SK-N-SH treated with all-trans-retinoic acid at 6 μM for 48 hours (cell line): Measurements from ENCODE around the gene SECISBP2.

Experiments used
- ESRRG ChIP-seq: fragments of 250-450 bp; sonication (Bioruptor Pico); IDR thresholded peaks from 2 replicates; pipeline ENCODE4 v1.6.1; 2021; ENCODE audit warnings: mild to moderate bottlenecking
- ISL1 ChIP-seq: fragments of 250-450 bp; sonication (Bioruptor Pico); IDR thresholded peaks from 2 replicates; pipeline ENCODE4 v2.1.2; 2022; ENCODE audit warnings: mild to moderate bottlenecking, moderate library complexity
- OSR1 ChIP-seq: fragments of 250-450 bp; sonication (Bioruptor Pico); IDR thresholded peaks from 2 replicates; pipeline ENCODE4 v1.8.0; 2022; ENCODE audit warnings: moderate library complexity, mild to moderate bottlenecking, inconsistent platforms
- PATZ1 ChIP-seq: fragments of 250-450 bp; sonication (Bioruptor Pico); IDR thresholded peaks from 2 replicates; pipeline ENCODE4 v1.8.0; 2020; ENCODE audit warnings: mild to moderate bottlenecking, moderate library complexity, borderline replicate concordance
- POU6F1 ChIP-seq: fragments of 250-450 bp; sonication (Bioruptor Pico); IDR thresholded peaks from 2 replicates; pipeline ENCODE4 v1.8.0; 2021; ENCODE audit warnings: low read depth, mild to moderate bottlenecking, moderate library complexity, borderline replicate concordance
- RARB ChIP-seq: fragments of 250-450 bp; sonication (Bioruptor Pico); IDR thresholded peaks from 2 replicates; pipeline ENCODE4 v1.8.0; 2021; ENCODE audit warnings: mild to moderate bottlenecking, moderate library complexity
- SNAI2 ChIP-seq: fragments of 250-450 bp; sonication (Bioruptor Pico); IDR thresholded peaks from 2 replicates; pipeline ENCODE4 v1.5.0; 2020; ENCODE audit warnings: mild to moderate bottlenecking, moderate library complexity
- TCF4 ChIP-seq: fragments of 250-450 bp; sonication (Bioruptor Pico); IDR thresholded peaks from 2 replicates; pipeline ENCODE4 v1.8.0; 2021; ENCODE audit warnings: mild to moderate bottlenecking, moderate library complexity, borderline replicate concordance
- ZFP3 ChIP-seq: fragments of 250-450 bp; sonication (Bioruptor Pico); IDR thresholded peaks from 2 replicates; pipeline ENCODE4 v1.5.0; 2020; ENCODE audit warnings: mild to moderate bottlenecking, moderate library complexity
- ZFP30 ChIP-seq: fragments of 450-650 bp; formaldehyde crosslinking; IDR thresholded peaks from 2 replicates; pipeline ENCODE4 v1.5.0; 2022; ENCODE audit warnings: mild to moderate bottlenecking, moderate library complexity
- TF ChIP-seq, protein P1 (sequence below): fragments of 250-450 bp; sonication (Bioruptor Pico); IDR thresholded peaks from 2 replicates; pipeline ENCODE4 v1.5.1; 2020; ENCODE audit warnings: low read depth, mild to moderate bottlenecking, moderate library complexity
- TF ChIP-seq, protein P2 (sequence below): fragments of 250-450 bp; sonication (Bioruptor Pico); IDR thresholded peaks from 2 replicates; pipeline ENCODE4 v1.5.1; 2021; ENCODE audit warnings: mild to moderate bottlenecking, moderate library complexity

DNA sequence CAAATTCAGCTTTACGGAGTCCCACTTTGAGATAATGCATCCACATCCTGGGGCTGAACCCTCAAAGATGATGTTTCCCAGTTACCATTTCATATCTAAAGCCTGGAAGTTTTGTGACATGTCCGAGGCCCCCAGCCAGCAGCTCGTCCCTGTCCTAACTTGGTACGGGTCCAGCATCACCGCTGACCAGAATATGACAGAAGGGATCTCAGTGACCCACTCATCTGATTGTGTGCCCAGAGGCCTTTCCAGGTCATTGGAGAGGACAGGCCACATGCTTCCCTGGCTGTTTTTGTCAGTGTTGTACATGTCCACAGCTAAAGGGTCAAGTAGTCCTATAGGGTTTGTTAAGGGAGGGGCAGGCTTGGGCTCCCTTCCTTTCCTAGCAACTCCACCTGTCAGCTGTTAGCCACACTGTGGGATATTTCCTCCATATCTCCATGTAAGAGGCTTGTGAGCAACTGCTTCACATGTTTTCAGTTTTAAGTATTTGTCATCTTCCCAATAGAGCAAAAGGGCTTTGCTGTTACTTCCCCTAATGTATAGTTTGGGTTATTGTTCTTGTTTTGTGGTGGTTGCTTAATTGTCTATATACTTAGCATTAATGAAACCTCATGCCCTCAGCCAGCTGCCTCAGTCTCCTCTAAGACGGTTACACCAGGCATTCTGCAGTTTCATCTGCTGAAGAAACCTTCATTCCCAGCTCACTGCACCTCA lies 33.4 kb downstream of the SECISBP2 start:
- TF ChIP-seq ZFP30 (CRISPR knock-in tag) (no peak), TCF4 (CRISPR knock-in tag) (no peak), ISL1 (CRISPR knock-in tag) (no peak), SNAI2 (CRISPR knock-in tag) (no peak), RARB (CRISPR knock-in tag) (no peak), POU6F1 (no peak), PATZ1 (CRISPR knock-in tag) (no peak), ESRRG (CRISPR knock-in tag) (no peak), OSR1 (CRISPR knock-in tag) (no peak), ZFP3 (CRISPR knock-in tag) (no peak)
- TF ChIP-seq, protein P1, sequence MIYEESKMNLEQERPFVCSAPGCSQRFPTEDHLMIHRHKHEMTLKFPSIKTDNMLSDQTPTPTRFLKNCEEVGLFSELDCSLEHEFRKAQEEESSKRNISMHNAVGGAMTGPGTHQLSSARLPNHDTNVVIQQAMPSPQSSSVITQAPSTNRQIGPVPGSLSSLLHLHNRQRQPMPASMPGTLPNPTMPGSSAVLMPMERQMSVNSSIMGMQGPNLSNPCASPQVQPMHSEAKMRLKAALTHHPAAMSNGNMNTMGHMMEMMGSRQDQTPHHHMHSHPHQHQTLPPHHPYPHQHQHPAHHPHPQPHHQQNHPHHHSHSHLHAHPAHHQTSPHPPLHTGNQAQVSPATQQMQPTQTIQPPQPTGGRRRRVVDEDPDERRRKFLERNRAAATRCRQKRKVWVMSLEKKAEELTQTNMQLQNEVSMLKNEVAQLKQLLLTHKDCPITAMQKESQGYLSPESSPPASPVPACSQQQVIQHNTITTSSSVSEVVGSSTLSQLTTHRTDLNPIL, result no peak
- TF ChIP-seq, protein P2, sequence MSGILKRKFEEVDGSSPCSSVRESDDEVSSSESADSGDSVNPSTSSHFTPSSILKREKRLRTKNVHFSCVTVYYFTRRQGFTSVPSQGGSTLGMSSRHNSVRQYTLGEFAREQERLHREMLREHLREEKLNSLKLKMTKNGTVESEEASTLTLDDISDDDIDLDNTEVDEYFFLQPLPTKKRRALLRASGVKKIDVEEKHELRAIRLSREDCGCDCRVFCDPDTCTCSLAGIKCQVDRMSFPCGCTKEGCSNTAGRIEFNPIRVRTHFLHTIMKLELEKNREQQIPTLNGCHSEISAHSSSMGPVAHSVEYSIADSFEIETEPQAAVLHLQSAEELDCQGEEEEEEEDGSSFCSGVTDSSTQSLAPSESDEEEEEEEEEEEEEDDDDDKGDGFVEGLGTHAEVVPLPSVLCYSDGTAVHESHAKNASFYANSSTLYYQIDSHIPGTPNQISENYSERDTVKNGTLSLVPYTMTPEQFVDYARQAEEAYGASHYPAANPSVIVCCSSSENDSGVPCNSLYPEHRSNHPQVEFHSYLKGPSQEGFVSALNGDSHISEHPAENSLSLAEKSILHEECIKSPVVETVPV (CRISPR knock-in tag), result no peak
